NCI-H187 (cell line): ENCODE data around the gene STIM1.

Experiments
- DNase-seq, 2 experiments: peaks; one replicate each; lab custom pipeline; 2025; lab: John Stamatoyannopoulos, UW

The STIM1 gene

DNA sequence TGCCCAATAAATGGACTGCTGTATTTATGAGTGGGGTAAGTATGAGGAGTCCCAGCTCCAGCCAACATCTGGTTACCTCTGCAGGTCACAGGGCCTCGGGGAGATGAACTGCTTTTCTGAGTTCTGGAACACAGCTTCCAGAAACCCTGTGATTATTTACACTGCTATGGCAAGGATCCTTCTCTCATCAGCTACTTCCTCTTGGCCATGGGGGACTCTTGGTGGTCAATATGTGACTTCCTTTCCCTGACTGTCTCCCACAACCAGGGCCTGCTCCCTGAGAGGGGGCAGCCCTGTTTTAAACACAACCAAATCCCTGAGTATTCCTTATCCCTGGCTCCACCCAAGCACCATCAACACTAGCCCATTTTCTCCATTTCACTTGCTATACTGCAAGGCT lies 24.7 kb upstream of the STIM1 start:
- no peak for DNase-seq

DNA sequence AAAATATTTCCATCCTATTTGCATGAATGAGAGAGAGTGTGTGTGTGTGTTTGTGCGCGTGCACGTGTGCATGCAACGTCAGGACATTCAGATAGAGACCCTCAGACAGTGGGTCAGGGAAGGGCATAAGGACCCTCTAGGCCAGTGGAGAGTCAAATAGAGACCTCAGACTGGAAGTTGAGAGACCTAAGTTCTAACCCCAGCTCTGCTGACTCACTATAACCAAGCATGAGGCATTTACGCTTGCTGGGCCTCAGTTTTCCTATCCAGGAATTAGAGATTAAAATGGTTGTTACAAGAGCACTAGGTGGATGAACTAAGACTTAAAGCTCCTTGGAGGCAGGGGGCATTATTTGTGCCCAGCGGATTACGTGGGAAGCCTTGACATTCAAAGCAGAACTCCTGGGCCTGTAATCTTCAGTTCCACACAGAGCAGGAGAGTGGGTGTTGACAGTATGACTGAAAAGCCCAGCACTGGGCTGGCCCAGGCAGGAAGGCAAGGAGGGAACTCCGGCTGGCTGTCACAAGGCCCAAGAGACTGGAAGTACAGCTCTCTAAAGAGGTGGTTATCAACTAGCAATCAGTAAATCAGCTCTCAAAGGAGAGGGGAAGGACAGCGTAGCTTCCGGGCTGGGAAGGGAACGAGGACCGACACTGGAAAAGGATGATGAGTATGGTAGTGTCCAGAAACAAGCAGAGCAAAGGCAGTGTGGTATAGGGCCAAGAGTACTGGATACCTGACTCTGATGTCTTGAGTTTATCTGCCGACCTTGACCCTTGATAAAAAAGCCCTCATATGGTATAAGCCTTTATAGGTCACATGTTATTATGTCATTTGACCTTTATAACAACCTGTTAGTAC lies 23.9 kb upstream of the STIM1 start:
- no peak for DNase-seq

DNA sequence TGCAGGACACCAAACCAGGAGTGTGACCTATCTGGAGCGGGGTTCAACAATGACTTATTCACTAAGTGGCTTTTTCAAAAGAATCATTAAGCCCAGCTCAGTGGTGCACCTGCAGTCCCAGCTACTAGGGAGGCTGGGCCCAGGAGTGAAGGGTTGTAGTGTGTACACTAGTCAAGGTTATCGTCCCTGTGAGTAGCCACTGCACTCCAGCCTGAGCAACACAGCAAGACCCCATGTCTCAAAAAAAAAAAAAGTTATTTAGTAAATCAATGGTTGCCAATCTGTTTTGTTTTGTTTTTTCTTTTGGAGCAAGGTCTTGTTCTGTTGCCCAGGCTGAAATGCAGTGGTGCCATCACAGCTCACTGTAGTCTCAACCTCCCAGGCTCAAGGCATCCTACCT lies 22.6 kb upstream of the STIM1 start:
- DNase-seq: no peak

DNA sequence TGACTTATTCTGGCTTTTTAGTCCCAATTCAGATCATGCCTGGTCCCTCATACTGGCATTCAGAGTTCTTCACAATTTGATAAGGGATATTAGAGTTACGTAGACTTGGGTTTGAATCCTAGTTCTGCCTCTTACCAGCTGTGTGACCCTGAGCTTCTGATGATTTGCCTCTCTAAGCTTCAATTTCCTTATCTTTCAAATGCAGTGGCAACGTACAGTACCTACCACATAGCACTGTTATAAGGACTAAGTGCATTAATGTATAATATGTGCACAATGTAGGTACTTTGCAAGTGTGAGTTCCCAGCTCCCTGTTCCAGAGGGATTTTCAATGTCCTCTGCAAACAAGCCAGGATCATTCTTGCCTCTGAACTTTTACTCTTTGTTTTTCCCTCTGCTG lies 22.0 kb upstream of the STIM1 start:
- DNase-seq: no peak

DNA sequence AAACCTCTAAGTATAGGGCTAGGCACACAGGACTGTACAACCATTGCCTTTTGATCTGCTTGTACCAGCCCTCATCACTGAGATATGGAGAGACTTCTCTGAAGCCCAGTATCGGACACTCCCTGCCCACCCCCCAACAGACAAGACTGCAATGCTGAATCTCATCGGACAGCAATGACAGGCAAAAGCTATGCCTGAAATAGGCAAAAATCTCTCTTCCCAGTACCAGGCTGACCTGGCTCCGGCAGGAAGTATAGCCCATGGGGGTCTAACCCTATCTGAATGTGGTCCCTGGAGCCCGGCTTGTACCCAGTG lies 21.2 kb upstream of the STIM1 start:
- DNase-seq: no peak

DNA sequence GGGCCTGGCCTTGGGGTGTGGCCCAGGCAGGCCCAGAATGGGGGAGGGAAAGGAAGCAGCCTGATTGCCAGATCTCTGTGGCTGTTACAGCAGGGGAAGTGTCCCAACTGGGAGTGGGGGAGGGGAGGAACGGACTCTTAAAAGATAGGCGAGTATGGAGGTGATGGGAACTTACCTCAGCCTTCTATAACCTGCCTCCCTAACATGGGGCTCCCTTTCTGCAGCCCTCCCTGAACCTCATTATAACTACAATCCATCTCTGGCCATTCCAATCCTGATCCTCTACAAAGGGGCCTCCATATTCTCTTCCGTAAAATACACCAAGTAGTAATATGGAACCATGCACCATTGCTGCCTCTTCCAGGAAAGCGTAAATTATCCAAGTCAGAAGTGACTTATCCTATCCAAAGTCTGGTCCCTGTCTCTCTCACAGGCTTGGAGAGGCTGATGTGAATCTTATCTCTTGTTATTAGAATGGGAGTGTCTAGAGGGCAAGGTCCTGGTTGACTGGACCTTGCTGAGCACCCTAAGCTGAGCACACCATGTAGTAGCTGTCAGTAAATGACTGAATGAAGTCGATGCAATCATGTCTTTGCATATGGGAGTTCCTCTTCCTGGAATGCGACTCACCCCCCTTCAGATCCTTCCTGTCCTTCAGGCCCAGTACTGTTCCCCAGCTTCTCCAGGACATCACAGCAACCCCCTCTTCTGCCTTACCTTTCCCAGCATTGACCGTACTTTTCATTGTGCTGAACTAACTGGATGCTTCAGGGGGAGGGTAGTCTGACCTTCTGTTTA lies 20.6 kb upstream of the STIM1 start:
- no peak for DNase-seq

DNA sequence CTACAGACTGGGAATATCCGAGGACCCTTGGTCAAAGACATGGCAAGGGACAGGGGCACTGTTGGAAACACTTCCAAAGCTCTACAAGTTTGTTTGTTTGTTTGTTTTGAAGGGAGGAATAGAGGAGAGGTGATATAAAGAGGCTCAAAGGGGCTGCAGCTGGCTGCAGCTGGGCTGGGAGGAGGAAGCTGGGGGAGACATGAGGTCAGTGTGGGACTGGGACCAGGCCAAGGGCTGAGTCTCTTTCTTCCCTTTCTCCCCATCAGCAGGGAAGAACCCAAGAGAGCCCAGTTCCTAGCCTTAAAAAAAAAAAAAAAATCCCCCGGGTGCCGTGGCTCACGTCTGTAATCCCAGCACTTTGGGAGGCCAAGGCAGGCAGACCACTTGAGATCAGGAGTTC lies 19.7 kb upstream of the STIM1 start:
- DNase-seq: no peak

DNA sequence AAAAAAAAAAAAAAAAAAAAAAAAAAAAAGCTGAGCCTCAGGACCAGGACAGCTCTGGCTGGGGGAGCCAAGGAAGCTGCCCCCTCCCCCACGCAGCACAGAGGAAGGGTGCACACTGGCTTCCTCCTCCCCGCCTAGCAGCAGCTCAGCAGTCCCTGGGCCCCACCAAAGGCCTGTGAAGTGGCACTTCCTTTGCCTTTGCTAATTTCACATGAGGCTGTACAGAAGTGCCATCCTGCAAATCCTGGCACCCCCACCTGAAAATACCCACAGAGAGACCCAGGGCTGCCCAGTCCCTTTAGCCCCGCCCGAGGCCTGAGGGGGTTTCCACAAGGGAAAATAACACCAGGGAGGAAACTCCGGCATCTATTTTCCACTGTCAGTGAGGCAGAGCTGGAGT lies 18.6 kb upstream of the STIM1 start:
- DNase-seq: no peak

DNA sequence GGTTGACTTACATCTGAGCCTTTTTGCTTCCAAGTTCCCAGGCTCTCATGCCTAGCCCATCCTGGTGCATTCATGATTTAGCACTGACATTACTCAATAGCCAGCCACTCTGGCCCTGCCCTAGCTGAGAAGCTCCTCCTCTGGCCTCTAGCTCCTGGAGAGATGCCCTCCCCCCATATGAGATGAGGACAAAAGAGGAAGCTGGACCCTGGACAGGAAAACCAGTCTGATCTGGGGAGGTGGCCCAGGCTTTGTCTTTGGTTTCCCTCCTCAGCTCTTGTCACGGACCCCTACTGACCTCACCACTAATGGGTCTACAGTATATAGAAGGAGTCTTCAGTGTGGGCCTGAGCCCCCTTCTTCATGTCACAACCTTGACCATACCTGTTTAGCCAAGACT lies 17.7 kb upstream of the STIM1 start:
- no peak for DNase-seq

DNA sequence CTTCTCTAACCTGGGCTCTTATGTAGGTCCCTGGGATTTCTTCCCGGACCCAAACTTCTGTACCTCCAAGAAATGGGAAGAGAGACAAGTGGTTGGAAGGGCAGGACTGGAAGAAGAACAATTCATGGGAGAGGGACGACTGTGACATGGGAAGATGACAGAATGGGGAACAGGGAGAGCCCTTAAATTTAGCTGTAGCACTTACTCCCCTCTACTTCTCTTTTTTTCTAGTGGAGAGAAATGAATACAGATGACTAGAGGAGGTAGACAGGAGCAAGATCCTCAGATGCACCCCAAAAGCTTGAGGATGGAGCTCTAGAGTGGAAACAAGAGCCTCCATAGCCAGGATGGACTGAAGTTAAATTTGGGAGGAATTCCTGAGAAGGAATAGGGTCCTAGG lies 17.0 kb upstream of the STIM1 start:
- DNase-seq: no peak

DNA sequence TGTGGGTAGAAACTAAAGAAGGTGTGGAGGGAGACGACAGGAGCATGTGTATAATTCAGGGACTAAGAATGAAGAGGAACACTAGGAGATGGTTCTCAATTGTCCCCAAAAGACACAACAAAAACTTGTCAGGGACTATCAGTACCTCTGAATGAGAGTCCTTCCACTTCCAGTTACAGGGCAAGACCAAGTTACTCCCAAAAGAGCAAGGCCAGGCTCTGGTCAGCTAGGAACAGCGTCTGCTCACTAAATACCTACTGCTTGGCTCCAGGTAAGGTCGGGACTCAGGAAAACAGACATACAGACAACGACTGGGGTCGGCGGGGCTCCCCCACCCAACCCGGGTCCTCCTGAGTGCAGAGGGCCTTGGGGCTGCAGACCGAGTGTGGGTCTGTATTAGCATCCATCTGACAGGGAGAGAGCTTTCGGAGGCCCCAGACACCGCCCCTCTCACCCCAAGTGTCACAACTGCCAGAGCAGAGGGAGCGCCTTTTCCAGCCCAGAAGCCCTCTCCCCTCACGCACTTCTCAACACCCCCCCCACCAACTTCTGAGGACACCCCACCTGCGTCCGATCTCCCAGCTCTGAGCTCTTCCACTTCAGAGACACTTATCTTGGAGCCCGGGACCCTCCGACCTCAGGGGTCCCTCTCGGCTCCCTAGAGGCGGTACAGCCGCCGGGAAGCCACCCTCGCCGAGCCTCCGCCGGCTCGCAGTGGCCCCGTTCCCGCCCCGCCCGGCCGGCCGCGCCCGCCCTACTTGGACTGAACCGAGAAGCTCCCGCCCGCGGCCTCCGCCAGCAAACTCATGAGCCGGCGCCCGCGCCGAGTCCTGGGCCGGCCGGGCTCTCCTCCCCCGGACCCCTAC lies 15.2 kb upstream of the STIM1 start:
- no peak for DNase-seq

DNA sequence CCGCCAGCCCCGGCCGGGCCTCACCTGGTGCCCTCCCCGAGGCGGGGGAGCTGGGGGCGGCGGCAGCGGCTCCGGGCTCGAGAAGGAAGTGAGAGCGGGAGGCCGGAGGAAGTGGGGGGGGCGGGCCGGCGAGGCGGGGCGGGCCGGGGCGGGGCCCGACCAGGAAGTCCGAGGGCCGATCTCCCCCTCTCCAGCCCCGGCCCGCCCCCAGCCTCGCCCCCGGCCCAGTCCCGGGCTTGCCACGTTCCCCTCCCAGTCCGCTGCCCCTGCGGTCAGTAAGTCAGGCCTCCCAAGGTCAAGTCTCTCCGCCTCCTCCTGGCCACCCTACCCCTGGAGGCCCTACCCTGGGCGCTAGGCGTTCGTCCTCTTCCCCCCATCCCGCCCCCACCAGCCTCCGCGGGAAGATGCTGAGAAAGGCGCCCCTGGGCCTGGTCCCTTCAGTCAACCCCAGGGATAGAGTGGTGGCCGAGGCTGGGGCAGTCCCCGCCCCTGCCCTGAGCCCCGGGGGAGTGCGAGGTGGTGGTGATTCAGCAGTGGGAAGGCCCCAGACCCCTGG lies 14.5 kb upstream of the STIM1 start, which contains the start of gene RHOG:
Gene RHOG (minus strand): TSS at position 90 of the 556 bp plus-strand sequence. CDS start 12,821 bp downstream, outside the sequence.
- DNase-seq: peak in 1 of 2 experiments; percentile 58

DNA sequence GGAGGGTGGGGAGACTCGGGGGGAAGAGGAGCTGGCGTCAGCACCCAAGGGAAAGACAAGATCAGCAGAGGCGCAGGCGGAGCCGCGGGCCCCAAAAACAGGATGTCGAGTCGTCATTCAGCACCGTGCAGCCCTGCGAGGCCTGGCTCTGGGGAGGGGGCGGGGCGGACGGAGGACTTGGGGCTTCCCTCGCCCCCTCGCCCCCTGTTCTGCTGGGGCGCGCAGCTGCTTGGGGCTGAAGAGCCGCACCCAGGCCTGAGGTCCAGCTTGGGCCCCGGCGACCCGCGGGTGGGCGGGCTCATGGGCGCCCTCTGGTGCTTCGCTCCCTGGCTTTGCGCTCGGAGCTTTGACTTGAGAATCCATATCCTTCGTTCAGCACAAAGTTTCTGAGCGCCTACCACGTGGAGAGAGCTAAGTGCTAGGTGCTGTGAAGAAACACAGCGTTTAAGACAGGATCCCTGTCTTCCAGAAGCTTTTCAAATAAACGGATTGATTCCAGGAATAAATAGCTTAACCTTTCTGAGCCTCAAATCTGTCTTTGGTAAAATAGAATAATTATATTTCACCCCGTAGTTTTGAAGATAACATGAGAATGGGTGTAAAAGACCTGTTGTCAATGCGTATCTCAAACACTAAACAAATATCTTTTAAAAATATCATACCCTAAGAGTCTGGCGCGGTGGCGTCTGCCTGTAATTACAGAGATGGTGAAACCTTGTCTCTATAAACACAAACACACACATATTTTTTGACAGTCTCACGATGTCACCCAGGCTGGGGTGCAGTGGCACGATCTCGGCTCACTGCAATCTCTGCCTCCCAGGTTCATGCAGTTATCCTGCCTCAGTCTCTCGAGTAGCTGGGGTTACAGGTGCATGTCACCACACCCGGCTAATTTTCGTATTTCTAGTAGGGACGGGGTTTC lies 13.8 kb upstream of the STIM1 start:
- DNase-seq: peak; percentile 54 to 61

DNA sequence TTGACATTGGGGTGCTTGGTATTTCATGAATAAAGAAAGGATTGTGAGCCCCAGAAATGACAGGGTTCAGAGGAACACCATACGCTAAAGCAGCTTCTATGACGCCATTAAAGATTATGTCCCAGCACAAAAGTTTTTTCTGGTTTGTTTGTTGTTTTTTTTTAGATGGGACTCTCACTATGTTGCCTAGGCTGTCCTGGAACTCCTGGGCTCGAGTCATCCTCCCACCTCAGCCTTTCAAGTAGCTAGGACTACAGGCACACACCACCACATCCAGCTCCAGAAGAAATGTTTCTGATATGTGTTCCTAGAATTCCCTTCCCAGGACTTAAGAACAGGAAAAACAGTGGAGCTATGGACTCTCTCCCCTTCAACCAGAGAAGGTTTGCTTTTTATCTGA lies 12.1 kb upstream of the STIM1 start:
- no peak for DNase-seq

DNA sequence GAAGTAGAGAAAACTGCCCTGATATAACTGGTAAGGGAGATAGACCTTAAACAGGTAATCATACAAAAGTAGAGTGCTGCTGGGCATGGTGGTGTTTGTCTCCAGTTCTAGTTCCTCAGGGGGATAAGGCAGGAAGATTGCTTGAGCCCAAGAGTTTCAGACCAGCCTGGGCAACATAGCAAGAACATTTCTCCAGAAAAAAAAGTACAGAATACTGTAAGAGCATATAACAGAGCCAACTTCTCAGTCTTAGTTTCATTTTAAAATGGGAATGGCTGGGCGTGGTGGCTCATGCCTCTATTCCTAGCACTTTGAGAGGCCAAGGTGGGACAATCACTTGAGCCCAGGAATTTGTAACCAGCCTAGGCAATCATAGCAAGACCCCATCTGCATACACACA lies 10.2 kb upstream of the STIM1 start:
- no peak for DNase-seq

DNA sequence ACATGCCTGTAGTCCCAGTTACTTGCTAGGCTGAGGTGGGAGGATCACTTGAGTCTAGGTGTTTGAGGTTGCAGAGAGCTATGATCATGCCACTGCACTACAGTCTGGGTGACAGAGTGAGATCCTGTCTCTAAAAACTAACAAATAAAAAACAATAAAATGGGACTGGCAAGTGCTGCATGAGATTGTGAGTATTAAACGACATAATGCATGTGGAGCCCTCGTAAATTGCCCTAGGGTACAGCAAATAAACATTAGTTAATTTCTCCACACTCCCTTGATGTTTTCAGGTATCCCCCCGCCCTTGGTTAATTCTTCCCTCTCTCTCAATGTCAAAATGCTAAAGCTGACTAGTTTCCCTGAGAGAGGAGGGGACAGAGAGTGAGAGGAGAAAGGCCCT lies 9.8 kb upstream of the STIM1 start:
- DNase-seq: no peak

DNA sequence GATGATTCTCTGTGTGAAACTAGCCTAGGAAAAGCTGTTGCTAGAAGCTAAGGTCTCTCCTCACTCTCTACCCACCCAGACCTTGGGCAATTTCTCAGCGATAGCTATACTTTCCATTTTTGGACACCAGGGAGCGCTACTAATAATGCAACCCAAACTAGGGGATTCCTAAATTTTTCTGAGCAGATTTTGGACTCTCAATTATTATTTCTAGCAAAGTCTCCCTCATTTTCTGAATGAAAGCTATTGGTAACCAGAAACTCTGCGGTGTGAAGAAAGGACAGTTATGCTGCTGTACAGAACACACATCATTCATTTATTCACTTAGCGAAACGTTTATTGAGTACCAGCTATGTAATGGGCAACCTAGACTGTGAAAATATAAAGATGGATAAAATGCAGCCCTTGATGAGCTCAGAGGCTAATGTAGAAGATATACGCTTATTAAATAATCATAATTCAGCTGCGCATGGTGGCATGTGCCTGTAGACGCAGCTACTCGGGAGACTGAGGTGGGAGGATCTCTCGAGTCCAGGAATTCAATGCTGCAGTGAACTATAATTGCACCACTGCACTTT lies 6.1 kb upstream of the STIM1 start:
- DNase-seq: no peak

DNA sequence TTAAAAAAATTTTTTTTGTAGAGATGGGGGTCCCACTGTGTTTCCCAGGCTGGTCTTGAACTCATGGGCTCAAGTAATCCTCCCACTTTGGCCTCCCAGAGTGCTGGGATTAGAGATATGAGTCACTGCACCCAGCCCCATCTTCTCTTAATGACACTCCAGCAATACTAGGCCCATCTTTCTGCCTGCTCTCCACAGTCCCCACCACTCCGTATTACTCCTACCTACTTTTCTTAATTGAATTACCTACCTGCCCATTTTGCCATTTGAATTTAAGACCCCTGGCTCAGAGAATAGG lies 2.0 kb upstream of the STIM1 start:
- DNase-seq: no peak

DNA sequence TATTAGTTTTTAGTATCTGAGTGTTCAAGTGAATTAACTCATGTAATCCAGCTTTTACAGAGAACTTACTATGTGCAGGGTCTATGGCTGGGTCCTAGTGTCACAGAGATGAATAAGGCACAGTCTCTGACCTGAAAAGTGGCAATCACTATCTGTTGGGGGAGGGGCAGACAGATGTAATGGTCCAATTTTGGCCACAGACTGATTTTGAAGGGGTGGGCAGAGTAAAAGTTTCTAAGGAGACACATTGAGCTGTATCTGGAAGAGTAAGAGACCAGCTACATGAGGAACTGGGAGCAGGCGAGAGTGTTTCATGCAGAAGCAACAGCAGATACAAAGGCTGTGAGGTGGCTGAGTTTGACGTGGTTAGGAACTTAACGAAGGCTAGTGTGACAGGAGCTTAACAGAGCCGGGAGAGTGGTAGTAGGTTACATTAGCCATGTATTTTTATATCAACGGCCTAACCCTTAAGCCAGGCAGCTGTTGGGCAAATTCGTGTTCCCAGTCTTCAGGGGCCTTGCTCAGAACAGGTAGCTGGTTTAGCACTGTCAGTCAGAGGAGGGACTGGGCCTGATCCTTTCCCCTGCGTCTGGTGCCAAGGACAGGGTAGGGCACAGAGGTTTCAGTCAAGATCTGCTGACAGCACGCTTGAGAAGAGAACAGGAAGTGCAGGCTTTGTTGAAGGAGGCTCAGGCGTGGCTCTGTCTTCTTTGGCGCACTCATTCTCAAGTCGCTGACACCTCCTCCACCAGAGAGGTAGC lies 1.4 kb upstream of the STIM1 start:
- no peak for DNase-seq

DNA sequence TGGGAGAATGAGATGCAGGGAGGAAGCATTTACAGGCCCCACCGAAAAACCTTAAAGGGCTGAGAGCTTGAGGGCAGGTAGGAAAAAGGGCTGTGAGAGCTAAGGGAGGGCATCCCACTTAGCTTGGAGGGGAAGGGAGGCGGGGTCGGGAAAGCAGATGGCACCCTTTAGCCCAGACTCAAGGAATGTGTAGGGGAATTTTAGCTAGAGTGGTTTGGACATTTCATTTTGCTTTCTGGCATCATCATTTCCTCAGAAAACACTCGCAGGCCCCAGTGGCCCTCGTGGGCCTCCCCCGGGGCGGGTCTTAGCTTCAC lies 846 bp upstream of the STIM1 start:
- DNase-seq: no peak
